ENCODE data around the gene KIF9. TPM values are rescaled to one million over a fixed set of nuclear protein-coding genes. Genes with fewer than 3 reads are reported as not detected.
"Not testable (repeated sequence)": the region's sequence is repeated elsewhere in the genome, so short reads cannot be mapped to it uniquely, and the experiment has no call there.

KIF9 gene
- total RNA-seq, 2 donors from 2014 or later = 4.0 to 5.9 TPM

DNA sequence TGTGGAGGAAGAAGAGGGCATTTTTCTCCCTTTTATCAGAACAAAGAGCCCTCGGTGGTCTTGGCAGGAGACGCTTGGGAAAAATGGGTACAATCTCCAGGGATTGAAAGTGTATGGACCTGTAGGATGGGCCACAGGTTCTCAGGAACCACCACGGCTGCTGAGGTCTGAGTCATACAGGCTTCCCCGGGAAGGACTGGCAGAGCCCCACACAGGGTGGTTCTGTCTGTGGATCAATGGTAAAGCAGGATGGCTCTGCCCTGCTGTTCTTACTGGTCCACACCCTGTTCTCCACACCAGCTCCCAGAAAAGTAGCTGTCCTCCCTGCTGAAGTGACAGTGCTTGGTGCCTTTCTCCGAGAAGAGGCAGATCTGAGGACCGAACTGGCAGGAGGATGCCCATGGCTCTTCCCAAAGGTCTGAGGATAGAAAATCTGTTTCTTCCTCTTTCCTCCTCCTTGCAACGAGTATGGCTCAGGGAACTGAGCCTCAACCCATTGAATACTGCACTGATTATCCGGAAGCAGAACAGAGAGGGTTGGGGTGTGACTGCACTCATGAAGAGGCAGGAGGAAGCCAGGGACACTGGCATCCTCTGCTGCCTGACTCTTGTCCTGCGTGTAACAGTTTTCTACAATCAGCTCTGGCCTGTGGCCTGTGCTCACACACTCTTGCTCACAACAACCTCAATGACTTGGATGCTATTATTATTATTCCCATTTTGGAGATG, 39.0 kb downstream of the KIF9 start:
- peak in 1 of 2 donors; percentile 26 for DNase-seq (ENCODE audit: low spot score in 2 of 2)
- no peak overlapping the region for H3K27ac Mint-ChIP-seq
- H3K36me3 Mint-ChIP-seq = no peaks in the 10 kb centered on the region
- no peak for ATAC-seq
- no peaks in the 10 kb centered on the region for H3K9me3 Mint-ChIP-seq

DNA sequence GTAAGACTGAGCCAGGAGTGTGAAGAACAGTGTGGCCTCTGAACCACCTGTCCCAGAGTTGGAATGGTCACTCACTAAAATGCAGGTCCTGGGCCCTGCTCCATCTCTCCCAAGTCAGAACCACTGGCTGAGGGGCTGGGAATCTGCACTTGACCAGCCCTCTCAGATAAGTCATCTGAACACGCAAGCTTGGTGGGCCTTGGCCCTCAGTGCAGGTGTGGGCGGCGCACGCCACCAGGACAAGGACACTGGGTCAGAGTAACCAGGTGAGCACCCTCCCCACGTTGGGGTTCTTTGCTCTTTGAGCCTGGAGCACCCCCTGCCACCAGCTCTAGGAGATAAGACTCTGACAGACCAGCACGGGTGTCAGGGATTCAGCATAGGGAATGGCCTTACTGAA, 42.7 kb downstream of the KIF9 start:
- Mint-ChIP-seq H3K36me3 (no peaks in the 10 kb centered on the region), H3K27ac (no peak overlapping the region), H3K9me3 (no peaks in the 10 kb centered on the region)
- ATAC-seq (no peak), DNase-seq (ENCODE audit: low spot score in 2 of 2) (no peak)

DNA sequence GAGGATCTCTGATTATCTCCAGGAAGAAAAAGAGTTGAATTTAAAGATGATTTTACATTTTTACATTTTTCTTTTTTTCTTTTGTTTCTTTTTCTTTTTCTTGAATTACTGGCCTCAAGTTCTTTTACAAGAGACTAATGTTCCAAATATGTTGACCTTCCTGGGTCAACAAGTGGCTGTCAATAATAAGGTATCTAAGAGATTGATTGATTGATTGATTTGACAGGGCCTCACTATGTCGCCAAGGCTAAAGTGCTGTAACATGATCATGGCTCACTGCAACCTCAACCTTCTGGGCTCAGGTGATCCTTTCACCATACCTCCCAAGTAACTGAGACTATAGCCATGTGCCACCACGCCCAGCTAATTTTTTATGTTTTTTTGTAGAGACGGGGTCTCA, 44.6 kb downstream of the KIF9 start:
- DNase-seq (ENCODE audit: low spot score in 2 of 2) (no peak), ATAC-seq (no peak)
- no peak overlapping the region for H3K27ac Mint-ChIP-seq
- H3K36me3 Mint-ChIP-seq = no peaks in the 10 kb centered on the region
- H3K9me3 Mint-ChIP-seq = no peaks in the 10 kb centered on the region

DNA sequence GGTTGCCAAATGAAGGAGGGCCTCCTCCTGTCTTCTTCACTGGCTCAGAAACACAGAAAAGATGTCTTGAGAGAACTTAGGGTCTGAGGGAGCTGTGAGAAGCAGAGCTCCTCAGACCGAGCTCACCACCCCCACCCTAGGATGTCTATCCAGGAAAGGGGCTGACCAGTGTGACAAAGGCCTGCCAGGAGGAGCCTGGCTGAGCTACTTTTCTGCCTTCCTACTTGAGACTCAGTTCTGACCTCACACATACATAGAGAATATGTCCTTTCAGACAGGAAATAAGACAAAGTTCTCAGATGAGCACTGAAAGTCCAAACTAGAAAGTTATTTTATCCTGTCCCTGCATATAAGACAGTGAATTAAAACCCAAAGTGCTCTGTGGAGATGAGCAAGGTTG, 54.5 kb downstream of the KIF9 start:
- H3K9me3 Mint-ChIP-seq = no peaks in the 10 kb centered on the region
- peak overlapping the region in 1 of 2 donors; percentile 48 for H3K27ac Mint-ChIP-seq
- DNase-seq (ENCODE audit: low spot score in 2 of 2) = no peak
- no peaks in the 10 kb centered on the region for H3K36me3 Mint-ChIP-seq
- no peak for ATAC-seq

DNA sequence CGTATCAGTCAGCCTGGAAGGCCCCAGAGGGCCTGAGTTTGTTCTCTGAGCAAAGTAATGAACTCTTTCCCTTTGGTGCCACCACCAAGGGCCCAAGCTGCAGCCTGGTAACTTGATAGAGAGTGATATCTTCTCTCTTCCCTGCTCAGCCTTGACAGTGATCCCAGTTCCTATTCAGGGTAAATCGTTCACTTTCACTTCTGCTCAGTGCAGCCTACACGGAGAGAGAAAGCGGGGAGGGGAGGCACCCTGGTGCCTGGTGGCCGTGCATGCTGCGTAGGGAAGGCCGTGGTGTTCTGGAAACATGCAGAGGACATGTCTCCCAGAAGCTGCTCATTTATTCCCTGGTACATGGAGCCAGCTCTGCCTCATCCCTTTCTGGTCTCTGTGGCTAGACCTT, 54.9 kb downstream of the KIF9 start:
- no peak for ATAC-seq
- Mint-ChIP-seq H3K27ac (peak overlapping the region in 1 of 2 donors; percentile 48), H3K9me3 (no peaks in the 10 kb centered on the region), H3K36me3 (no peaks in the 10 kb centered on the region)
- DNase-seq (ENCODE audit: low spot score in 2 of 2) = no peak

DNA sequence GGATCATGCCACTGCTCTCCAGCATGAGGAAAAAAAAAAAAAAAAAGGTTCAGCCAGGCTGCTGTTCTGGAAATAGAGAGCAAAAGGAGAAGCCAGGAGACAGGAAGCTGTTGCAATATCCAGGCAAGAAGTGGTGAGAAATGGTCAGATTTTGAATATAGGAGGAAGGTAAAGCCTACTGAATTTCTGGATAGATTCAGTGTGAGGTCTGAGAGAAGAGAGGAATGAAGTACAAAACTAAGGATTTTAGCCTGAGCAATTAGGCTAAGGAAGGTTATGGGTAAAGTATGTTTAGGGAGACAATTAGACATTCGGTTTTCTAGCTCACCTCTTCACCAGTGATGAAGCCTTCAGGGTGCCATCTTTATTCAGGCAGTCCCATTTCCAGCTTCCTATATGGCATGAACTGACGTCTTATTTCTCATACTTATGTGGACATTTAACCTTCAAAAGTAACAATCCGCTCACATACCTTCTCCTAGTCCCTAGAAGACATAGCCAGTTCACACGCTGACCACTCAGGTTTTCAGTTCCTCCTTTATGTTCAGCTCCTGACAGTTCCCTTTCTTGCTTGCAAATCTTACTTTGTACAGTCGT, 57.2 kb downstream of the KIF9 start:
- Mint-ChIP-seq H3K27ac (no peak overlapping the region), H3K9me3 (no peaks in the 10 kb centered on the region), H3K36me3 (no peaks in the 10 kb centered on the region)
- ATAC-seq = no peak
- no peak for DNase-seq (ENCODE audit: low spot score in 2 of 2)

DNA sequence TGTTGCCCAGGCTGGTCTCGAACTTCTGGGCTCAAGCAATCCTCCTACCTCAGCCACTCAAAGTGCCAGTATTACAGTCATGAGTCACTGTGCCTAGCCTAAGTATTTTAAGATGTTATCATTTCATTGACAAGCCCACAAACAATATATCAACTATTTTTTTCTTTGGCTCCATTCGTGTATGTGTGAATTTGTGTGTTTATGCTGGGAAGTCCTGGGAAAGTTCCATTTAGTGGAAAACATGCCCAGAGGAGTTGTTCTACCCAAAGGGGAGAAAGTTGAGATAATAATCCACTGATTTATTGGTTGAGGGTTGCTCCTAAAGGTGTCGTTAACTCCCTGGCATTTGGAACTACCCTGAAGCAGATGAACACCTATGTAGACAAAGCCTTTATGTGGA, 58.8 kb downstream of the KIF9 start:
- Mint-ChIP-seq H3K36me3 (no peaks in the 10 kb centered on the region), H3K27ac (no peak overlapping the region), H3K9me3 (no peaks in the 10 kb centered on the region)
- no peak for DNase-seq (ENCODE audit: low spot score in 2 of 2)
- no peak for ATAC-seq

DNA sequence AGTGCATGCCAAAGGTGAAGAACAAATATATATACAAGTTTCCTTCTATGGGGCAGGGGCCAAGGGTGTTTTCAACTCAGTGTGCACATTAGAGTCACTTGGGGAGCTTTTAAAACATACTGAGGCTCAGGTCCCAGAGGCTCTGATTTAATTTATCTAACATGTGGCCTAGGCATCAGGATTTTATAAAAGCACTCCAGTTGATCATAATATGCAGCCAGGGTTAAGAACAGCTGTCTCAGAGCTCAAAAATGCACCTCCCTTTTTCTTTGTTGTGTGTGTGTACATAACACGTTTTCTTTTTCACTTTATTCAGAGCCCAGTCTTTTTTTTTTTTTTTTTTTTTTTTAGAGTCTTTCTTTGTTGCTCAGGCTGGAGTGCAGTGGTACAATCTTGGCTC, 60.8 kb downstream of the KIF9 start:
- Mint-ChIP-seq H3K36me3 (no peaks in the 10 kb centered on the region), H3K27ac (no peak overlapping the region), H3K9me3 (no peaks in the 10 kb centered on the region)
- no peak for DNase-seq (ENCODE audit: low spot score in 2 of 2)
- no peak for ATAC-seq

DNA sequence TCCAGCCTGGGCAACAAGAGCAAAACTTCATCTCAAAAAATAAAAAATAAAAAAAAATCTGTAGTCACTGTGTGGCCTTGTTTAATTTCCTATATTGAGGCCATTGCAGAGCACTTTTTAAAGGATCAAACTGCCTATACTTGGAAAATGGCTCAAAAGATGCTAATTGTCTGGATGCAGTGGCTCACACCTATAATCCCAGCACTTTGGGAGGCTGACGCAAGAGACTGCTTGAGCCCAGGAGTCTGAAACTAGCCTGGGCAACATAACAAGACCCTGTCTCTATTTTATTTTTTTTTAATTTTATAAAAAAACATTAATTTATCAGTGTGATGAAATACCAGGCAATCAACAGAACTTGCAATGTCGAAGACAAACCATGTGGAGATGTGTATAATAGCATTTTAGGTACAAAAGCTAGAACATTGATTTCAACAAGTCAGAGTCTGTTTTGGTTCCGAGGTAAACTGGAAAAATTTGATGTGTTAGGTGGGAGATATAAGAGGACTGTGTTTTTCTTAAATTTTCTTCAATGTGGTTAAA, 71.7 kb downstream of the KIF9 start:
- Mint-ChIP-seq H3K27ac (no peak overlapping the region), H3K9me3 (no peaks in the 10 kb centered on the region), H3K36me3 (no peaks in the 10 kb centered on the region)
- DNase-seq (ENCODE audit: low spot score in 2 of 2) (no peak), ATAC-seq (no peak)

DNA sequence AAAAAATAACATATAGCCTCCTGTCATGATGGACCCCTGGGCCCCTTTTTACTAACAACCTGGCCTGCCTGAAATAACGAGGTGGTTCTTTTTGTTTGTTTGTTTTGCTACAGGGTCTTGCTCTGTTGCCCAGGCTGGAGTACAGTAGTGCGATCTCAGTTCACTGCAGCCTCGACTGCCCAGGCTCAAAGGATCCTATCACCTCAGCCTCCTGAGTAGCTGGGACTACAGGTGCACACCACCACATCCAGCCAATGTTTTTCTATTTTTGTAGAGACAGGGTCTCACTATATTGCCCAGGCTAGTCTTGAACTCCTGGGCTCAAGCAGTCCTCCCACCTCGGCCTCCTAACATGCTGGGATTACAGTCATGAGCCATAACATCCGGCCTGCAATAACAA, 76.6 kb downstream of the KIF9 start:
- H3K27ac Mint-ChIP-seq; DNase-seq (ENCODE audit: low spot score in 2 of 2); H3K9me3 Mint-ChIP-seq; H3K36me3 Mint-ChIP-seq; ATAC-seq: not testable (repeated sequence)

DNA sequence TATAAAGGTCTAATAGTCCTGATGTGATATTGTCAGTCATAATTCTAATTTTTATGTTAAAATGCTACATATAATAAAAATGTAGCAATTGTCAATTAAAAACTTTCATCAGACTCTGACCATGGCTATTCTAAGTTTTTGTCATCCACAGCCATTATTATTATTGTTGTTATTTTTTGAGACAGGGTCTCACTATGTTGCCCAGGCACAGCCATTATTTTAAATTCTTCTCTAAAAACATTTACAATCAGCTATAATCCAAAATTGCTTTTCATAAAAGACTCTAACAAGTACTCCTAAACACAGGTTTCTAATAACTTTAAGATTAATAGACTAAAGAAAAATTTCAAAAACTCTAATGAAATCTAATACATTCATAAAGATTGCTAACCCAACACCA, 77.7 kb downstream of the KIF9 start:
- DNase-seq (ENCODE audit: low spot score in 2 of 2) = no peak
- no peaks in the 10 kb centered on the region for H3K9me3 Mint-ChIP-seq
- H3K36me3 Mint-ChIP-seq = no peaks in the 10 kb centered on the region
- no peak overlapping the region for H3K27ac Mint-ChIP-seq
- no peak for ATAC-seq

DNA sequence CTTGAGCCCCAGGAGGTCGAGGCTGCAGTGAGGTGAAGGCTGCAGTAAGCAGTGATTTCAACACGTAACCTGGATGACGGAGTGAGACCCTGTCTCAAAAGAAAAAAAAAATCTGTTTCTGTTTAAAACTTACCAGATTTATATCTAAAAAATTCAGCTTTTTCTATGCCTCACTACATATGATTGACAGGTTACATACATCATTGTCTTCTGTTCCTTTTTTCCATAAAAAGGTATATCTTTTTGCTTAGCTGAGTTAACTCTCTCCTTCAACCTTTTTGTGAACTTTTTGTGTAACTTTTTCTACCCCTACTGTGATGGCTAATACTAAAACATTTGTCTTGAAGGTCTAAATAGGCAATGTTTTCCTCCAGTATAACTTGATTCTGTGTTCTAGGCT, 80.1 kb downstream of the KIF9 start:
- ATAC-seq = no peak
- no peak overlapping the region for H3K27ac Mint-ChIP-seq
- no peaks in the 10 kb centered on the region for H3K9me3 Mint-ChIP-seq
- DNase-seq (ENCODE audit: low spot score in 2 of 2) = no peak
- H3K36me3 Mint-ChIP-seq = no peaks in the 10 kb centered on the region

DNA sequence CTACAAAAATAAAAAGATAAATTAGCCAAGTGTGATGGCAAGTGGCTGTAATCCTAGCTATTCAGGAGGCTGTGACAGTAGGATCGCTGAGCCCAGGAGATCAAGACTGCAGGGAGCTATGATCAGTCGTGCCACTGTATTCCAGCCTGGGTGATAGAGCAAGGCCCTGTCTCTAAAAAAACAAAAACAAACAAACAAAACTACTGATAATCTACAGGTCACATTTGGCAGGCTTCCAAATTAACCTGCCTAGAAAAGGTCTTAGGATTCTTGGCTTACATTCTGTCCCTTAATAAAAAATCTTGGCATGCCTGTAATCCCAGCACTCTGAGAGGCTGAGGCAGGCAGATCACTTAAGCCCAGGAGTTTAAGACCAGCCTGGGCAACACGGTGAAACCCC, 85.3 kb downstream of the KIF9 start:
- DNase-seq (ENCODE audit: low spot score in 2 of 2) (no peak), ATAC-seq (no peak)
- Mint-ChIP-seq H3K36me3 (no peaks in the 10 kb centered on the region), H3K27ac (no peak overlapping the region), H3K9me3 (peaks cover 0 to 3% of the 10 kb centered on the region in 2 donors)

DNA sequence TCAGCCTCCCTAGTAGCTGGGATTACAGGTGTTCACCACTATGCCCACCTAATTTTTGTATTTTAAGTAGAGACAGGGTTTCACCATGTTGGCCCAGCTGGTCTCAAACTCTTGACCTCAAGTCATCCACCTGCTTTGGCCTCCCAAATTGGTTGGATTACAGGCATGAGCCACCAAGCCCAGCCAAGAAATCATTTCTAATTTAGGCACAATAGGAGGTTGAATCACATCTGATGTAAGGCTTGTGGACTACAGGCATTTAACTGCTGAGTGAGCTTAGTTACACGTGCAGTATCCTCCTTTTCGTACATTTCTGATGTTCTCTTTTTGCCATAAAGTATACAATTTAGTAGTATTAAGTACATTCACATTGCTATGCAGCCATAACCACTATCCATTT, 87.6 kb downstream of the KIF9 start:
- no peak overlapping the region for H3K27ac Mint-ChIP-seq
- peaks cover 0 to 3% of the 10 kb centered on the region in 2 donors for H3K9me3 Mint-ChIP-seq
- no peaks in the 10 kb centered on the region for H3K36me3 Mint-ChIP-seq
- no peak for DNase-seq (ENCODE audit: low spot score in 2 of 2)
- ATAC-seq = no peak

DNA sequence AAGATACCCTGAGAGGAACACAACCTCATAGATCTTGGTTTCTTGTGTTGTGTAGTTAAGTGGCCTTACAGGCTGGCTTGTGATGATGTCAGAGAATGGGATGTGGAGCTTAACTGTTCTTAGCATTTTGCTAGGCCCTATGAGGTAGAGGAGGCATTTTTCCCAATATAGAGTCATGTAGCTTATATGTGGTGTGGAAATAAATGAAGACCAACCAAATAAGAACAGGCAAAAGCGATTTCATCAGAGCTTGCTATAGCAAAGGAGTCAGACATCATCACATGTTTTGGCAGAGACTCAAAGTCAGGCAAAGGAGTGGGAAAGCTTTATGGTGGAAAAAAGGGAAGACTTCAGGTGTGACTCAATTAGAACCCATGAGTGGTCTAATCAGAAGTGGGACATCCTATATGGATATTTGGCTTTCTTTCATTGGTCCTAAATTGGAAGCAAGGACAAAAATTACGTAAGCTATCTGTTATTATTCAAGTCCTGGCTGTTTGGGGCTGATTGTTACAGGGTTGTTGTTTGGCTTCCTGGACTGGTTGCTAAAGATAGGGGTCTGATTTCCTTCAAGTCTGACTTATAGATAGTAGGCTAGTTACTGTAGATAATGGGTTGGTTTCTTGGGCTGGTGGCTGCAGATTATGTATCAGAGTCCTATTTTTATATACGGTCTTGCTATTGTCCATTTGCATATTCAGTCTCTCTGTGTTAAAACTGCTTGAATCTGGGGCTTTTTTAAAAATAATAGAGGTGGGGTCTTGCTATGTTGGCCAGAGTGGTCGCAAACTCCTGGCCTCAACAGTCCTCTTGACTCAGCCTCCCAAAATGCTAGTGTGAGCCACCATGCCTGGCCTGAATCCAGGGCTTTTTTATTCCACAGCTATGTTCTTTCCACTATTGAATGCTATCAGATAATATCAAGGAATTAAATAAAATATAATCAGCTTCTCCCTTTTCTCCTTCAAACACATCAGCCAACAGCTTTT, 88.4 kb downstream of the KIF9 start:
- DNase-seq (ENCODE audit: low spot score in 2 of 2) = no peak
- Mint-ChIP-seq H3K36me3 (no peaks in the 10 kb centered on the region), H3K9me3 (peaks cover 0 to 3% of the 10 kb centered on the region in 2 donors), H3K27ac (no peak overlapping the region)
- no peak for ATAC-seq

DNA sequence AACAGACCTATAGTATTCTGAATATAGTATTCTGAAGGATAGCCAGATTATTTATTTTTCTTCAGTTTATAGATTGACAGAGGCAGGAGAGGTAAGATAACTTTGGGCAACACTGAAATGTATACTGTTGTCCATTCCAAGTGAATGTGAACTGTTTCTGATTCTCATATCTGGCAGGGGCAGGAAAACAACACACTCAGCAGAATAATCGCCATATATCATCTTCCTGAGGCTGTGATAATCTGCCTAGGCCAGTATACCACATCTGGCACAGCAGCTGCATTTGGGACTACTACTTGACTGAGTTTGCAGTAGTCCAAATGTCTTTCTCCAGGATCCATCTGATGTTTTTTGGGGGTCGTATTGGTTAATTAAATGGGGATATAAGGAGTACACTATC, 96.3 kb downstream of the KIF9 start:
- H3K27ac Mint-ChIP-seq = peak overlapping the region in 1 of 2 donors; percentile 29
- ATAC-seq (no peak), DNase-seq (ENCODE audit: low spot score in 2 of 2) (no peak)
- no peaks in the 10 kb centered on the region for H3K9me3 Mint-ChIP-seq
- no peaks in the 10 kb centered on the region for H3K36me3 Mint-ChIP-seq

DNA sequence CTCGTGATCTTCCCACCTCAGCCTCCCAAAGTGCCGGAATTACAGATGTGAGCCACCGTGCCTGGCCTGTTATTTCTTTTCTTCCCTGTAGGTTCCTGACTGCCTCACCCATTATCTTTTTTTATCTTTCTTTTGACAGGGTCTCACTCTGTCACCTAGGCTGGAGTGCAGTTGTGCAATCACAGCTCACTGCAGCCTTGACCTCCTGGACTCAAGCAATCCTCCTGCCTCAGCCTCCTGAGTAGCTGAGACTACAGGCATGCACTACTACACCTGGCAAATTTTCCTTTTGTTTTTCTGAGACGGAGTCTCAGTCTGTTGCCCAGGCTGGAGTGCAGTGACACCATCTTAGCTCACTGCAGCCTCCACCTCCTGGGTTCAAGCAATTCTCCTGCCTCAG, 100.9 kb downstream of the KIF9 start:
- not testable (repeated sequence) for ATAC-seq; DNase-seq (ENCODE audit: low spot score in 2 of 2); H3K9me3 Mint-ChIP-seq; H3K36me3 Mint-ChIP-seq
- peak overlapping the region in 1 of 2 donors; percentile 7 for H3K27ac Mint-ChIP-seq

Data from activated naive CD4-positive, alpha-beta T cell treated with anti-CD3 and anti-CD28 coated beads, Interleukin-2, amount 50 U/mL, for 72 hours (primary cell).